Activated CD4-positive, alpha-beta T cell treated with anti-CD3 and anti-CD28 coated beads, Interleukin-2, amount 50 U/mL, for 1 hour (primary cell): ENCODE results near the gene SFXN3.

ENCODE experiments used
- DNase-seq: peaks from one replicate; pipeline ENCODE4 v3.0.0-alpha.2; 2020

SFXN3 gene

GRCh38 chr10:101038484-101038883, 7.5 kb downstream of the SFXN3 start:
- DNase-seq = no peak

- no peak for DNase-seq
Observed at GRCh38 chr10:101040061-101040460, 9.0 kb downstream of the SFXN3 start.

GRCh38 chr10:101040851-101041250, 9.8 kb downstream of the SFXN3 start:
- DNase-seq = no peak

- peak; percentile 70 for DNase-seq
Observed at GRCh38 chr10:101041252-101041761, 10.3 kb downstream of the SFXN3 start.

- DNase-seq = no peak
Observed at GRCh38 chr10:101042118-101042517, 11.1 kb downstream of the SFXN3 start.

GRCh38 chr10:101042667-101043362, 11.8 kb downstream of the SFXN3 start:
- peak; percentile 73 for DNase-seq

GRCh38 chr10:101043363-101043707, 12.3 kb downstream of the SFXN3 start:
- no peak for DNase-seq

GRCh38 chr10:101044117-101044516, 13.1 kb downstream of the SFXN3 start:
- no peak for DNase-seq

- no peak for DNase-seq
Observed at GRCh38 chr10:101046332-101047238, 15.6 kb downstream of the SFXN3 start.

GRCh38 chr10:101047268-101047667, 16.2 kb downstream of the SFXN3 start:
- no peak for DNase-seq

GRCh38 chr10:101047961-101048892, 17.2 kb downstream of the SFXN3 start:
- DNase-seq = no peak

GRCh38 chr10:101050208-101051069, 19.4 kb downstream of the SFXN3 start:
- peak; percentile 80 for DNase-seq

GRCh38 chr10:101052285-101052684, 21.3 kb downstream of the SFXN3 start:
- DNase-seq = no peak

- no peak for DNase-seq
Observed at GRCh38 chr10:101053516-101053915, 22.5 kb downstream of the SFXN3 start.

- no peak for DNase-seq
Observed at GRCh38 chr10:101054351-101054750, 23.3 kb downstream of the SFXN3 start.

GRCh38 chr10:101054876-101055275, 23.8 kb downstream of the SFXN3 start:
- DNase-seq = no peak

GRCh38 chr10:101055411-101055810, 24.4 kb downstream of the SFXN3 start:
- no peak for DNase-seq

GRCh38 chr10:101056365-101057151, 25.5 kb downstream of the SFXN3 start:
- DNase-seq = no peak

- peak; percentile 91 for DNase-seq
Observed at GRCh38 chr10:101060036-101060950, 29.3 kb downstream of the SFXN3 start.
